ENCODE data around the gene DDI2.
"Not testable (repeated sequence)": the region's sequence is repeated elsewhere in the genome, so short reads cannot be mapped to it uniquely, and the experiment has no call there.

Gene DDI2

DNA sequence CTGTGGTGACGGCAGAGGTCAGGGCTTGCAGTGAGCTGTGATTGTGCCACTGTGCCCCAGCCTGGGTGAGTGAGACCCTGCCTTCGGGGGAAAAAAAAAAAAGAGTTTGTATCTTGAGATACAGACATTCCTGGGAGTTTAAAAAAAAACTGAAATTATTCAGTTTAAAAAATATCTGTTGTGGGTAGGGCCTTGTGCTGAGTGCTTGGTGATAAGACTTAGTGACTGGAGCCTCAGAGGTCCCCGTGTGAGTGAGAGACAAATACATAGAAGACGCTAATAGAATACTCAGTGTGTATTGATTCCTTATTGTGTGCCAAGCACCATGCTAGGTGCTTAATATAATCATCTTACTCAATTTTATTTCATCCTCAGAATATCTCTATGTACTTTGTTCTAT, 22.7 kb downstream of the DDI2 start:
- DNase-seq (ENCODE audit: insufficient read length, low spot score) = no peak
- FAIRE-seq = no peak
- TF ChIP-seq, protein P1, sequence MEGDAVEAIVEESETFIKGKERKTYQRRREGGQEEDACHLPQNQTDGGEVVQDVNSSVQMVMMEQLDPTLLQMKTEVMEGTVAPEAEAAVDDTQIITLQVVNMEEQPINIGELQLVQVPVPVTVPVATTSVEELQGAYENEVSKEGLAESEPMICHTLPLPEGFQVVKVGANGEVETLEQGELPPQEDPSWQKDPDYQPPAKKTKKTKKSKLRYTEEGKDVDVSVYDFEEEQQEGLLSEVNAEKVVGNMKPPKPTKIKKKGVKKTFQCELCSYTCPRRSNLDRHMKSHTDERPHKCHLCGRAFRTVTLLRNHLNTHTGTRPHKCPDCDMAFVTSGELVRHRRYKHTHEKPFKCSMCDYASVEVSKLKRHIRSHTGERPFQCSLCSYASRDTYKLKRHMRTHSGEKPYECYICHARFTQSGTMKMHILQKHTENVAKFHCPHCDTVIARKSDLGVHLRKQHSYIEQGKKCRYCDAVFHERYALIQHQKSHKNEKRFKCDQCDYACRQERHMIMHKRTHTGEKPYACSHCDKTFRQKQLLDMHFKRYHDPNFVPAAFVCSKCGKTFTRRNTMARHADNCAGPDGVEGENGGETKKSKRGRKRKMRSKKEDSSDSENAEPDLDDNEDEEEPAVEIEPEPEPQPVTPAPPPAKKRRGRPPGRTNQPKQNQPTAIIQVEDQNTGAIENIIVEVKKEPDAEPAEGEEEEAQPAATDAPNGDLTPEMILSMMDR (IDR thresholded peaks at IDR 0.05; ENCODE audit: insufficient read depth, missing control alignments) = no peak

DNA sequence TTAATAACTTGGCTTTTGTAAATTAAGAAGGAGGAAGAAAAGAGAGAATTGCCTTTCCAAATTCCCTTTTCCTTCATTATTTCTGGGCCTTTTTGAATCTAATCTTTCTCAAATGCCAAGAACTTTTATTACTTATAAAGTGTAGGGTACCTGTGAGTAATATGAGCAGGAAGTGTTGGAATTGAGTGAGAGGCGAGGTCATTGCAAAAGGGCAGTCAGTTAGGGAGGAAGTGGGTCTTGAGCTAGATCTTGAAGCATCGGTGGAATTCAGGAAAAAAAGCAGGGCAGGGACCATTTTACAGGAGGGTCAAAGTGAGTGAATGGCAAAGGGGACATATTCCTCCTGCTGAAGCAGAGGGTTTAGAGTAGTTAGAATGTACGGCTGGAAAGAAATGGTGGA, 23.4 kb downstream of the DDI2 start:
- DNase-seq (ENCODE audit: insufficient read length, low spot score) = no peak
- TF ChIP-seq, protein P1 (IDR thresholded peaks at IDR 0.05; ENCODE audit: insufficient read depth, missing control alignments) = no peak
- FAIRE-seq = no peak

DNA sequence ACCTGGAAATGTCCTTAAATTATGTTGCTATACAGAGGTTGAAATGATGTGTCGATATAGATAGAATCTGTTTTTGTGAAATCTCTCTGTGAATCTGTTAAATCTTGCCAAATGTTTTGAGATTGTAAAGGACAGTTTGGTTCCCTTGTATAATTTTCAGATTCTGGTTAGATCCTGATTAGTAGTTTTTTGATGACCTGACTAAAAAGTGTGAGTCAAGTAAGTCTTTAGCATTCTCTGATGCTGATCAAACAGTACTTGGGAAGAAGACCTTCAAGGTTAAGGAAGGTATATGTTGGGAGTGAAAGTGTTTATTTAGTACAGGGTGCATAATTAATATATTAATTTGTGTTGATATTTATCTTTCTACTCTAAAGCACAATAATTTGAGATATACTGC, 32.7 kb downstream of the DDI2 start:
- no peak for FAIRE-seq
- DNase-seq (ENCODE audit: insufficient read length, low spot score) = no peak
- TF ChIP-seq, protein P1 (IDR thresholded peaks at IDR 0.05; ENCODE audit: insufficient read depth, missing control alignments) = no peak

DNA sequence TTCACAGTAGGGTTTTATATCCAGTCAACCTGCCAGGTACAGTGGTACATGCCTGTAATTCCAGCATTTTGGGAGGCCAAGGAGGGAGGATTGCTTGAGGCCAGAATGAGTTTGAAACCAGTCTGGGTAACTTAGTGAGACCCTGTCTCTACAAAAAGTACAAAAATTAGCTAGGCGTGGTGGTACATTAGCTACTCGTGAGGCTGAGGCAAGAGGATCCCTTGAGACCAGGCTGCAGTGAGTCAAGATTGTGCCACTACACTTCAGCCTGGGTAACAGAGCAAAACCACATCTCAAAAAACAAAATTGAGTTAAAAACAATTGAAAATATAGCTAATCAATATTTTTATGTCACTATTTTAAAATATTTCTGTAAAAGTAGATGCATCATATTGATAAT, 33.2 kb downstream of the DDI2 start:
- TF ChIP-seq, protein P1 (IDR thresholded peaks at IDR 0.05; ENCODE audit: insufficient read depth, missing control alignments) = no peak
- DNase-seq (ENCODE audit: insufficient read length, low spot score) (no peak), FAIRE-seq (no peak)

DNA sequence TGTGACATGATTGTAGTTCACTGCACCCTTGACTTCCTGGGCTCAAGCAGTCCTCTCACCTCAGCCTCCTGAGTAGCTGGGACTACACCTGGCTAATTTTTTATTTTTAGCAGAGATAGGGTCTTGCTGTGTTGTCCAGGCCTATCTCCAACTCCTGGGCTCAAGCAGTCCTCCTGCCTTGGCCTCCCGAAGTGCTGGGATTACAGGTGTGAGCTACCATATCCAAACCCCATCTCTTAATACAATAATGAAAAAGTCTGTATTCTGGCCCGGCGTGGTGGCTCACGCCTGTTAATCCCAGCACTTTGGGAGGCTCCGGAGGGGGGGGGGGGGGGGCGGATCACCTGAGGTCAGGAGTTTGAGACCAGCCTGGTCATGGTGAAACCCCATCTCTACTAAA, 34.9 kb downstream of the DDI2 start:
- FAIRE-seq = not testable (repeated sequence)

DNA sequence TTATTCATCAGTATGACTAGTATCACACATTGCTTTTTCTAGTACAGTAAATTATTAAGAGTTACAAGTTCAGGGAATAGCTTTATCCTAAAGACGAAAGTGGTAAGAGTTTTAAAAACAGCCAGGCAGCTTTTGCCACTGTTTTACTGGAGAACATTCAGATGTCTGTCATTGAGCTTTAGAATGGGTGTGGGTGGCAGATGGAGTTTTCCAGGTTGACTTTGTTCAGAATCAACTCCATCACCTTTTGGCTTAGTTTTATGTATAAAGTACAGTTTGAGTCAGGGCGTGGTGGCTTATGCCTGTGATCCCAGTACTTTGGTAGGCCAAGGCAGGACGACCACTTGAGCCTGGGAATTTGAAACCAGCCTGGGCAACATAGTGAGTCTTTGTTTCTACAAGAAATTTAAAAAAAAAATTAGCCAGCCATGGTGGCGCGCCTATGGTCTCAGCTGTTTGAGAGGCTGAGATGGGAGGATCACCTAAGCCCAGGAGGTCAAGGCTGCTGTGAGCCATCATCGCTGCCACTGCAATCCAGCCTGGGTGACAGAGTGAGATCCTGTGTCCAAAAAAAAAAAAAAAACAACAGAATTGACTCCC, 36.9 kb downstream of the DDI2 start:
- DNase-seq (ENCODE audit: insufficient read length, low spot score) = no peak
- no peak for FAIRE-seq

More for the DNA sequence above, 34.9 kb downstream of the DDI2 start:
- not testable (repeated sequence) for DNase-seq (ENCODE audit: insufficient read length, low spot score)

DNA sequence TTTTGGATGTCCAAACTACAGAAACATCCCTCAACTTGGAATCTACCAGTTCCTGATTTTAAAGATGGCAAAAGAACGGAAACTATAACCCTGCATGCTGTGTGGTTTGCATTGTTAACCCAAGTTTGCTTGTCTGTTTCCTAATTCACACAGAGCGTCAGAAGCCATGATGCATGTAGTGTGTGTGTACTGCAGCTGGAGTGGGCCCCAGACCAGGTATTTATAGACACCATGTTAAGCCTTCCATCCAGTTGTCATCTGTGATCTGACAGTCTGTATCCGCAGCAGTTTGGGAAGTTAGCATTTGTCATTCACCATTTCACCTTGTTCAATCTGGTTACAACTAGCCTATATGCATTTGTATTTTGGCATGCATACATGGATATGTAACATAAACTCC, 39.2 kb downstream of the DDI2 start:
- FAIRE-seq = no peak
- no peak for DNase-seq (ENCODE audit: insufficient read length, low spot score)
- TF ChIP-seq, protein P1 (IDR thresholded peaks at IDR 0.05; ENCODE audit: insufficient read depth, missing control alignments) = no peak

More for the DNA sequence above, 36.9 kb downstream of the DDI2 start:
- TF ChIP-seq, protein P1 (IDR thresholded peaks at IDR 0.05; ENCODE audit: insufficient read depth, missing control alignments) = no peak

DNA sequence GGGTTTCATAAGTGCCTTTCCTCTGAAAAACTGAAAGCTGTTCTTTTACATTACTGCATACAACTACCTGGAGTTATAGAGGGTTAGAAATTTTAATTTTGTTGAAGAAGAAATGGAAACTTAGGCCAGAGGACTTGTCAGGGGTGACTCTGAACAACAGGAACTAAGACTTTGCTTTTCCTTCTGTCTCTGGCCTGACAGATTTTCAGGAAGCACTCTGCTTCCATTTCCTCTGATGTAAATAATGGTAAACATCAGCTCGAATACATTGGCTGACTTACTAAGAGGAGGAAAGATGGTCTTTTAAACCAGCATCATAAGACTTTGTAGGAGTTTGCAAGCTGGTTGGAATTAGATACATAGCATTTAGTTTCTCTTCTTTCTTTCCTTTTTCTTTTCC, 39.8 kb downstream of the DDI2 start:
- TF ChIP-seq, protein P1 (IDR thresholded peaks at IDR 0.05; ENCODE audit: insufficient read depth, missing control alignments) = no peak
- no peak for FAIRE-seq
- DNase-seq (ENCODE audit: insufficient read length, low spot score) = no peak

All from D721Med (cell line).